ENCODE data around the gene IRAK1. TPM values are rescaled to one million over a fixed set of nuclear protein-coding genes. Genes with fewer than 3 reads are reported as not detected.
"Not testable (repeated sequence)": the region's sequence is repeated elsewhere in the genome, so short reads cannot be mapped to it uniquely, and the experiment has no call there.

Gene IRAK1
- total and polyA plus RNA-seq, 2 of the 8 experiments (the other 6 are each of a cell fraction or from before 2014, with no cell fraction given), result 26.6 to 41.7 TPM

- TF ChIP-seq CTCF (IDR thresholded peaks at IDR 0.05; ENCODE audit: control extremely low read depth in 1 of 3, insufficient read depth in 1 of 3, low read depth in 1 of 3, low read length in 3 of 3) (no peak), CBX5 (IDR thresholded peaks at IDR 0.05; ENCODE audit: low read depth, low read length) (no peak), FOSL1 (IDR thresholded peaks at IDR 0.05; ENCODE audit: insufficient read depth, low read depth, low read length) (no peak), ATF2 (IDR thresholded peaks at IDR 0.05; ENCODE audit: low read length) (no peak)
These were observed 24.2 kb downstream of the IRAK1 start (continued) for GRCh38 chrX:153995504-153995903.

GRCh38 chrX:153994398-153994797 is 25.3 kb downstream of the IRAK1 start:
- FAIRE-seq; H2BK12ac ChIP-seq (ENCODE audit: low read depth, low read length); DNase-seq (ENCODE audit: low read depth in 1 of 2, low spot score in 2 of 2); H3K23me2 ChIP-seq (ENCODE audit: low read depth, low read length); H3K4me1 ChIP-seq (replicated peaks in 1 of 4; ENCODE audit: control insufficient read depth in 3 of 4, insufficient read depth in 4 of 4, low read length in 3 of 4); H3K14ac ChIP-seq (ENCODE audit: insufficient read length); H3K27me3 ChIP-seq (replicated peaks in 1 of 4; ENCODE audit: control insufficient read depth in 3 of 4, extremely low read depth in 1 of 4, insufficient read depth in 3 of 4, low read length in 3 of 4); H4K8ac ChIP-seq (ENCODE audit: extremely low read depth, insufficient read depth, low read length); H3K9me3 ChIP-seq (ENCODE audit: insufficient read depth in 2 of 2, low read depth in 1 of 2, low read length in 1 of 2); H3K4ac ChIP-seq (replicated peaks; ENCODE audit: insufficient read length, low read depth, low read length); H2BK120ac ChIP-seq (replicated peaks; ENCODE audit: low read depth, low read length); H3K27ac ChIP-seq (ENCODE audit: low read depth, low read length); H3K9ac ChIP-seq (replicated peaks in 1 of 4; ENCODE audit: extremely low read depth in 1 of 4, low read depth in 3 of 4, low read length in 3 of 4); H3K79me1 ChIP-seq (ENCODE audit: low read depth, low read length); H3K36me3 ChIP-seq (ENCODE audit: control insufficient read depth in 2 of 4, insufficient read depth in 4 of 4, low read length in 3 of 4); H3K18ac ChIP-seq (ENCODE audit: extremely low read depth, low read length); H2AK5ac ChIP-seq (ENCODE audit: low read depth, low read length); H2AFZ ChIP-seq (ENCODE audit: low read length); H4K20me1 ChIP-seq (replicated peaks in 1 of 2; ENCODE audit: control insufficient read depth in 1 of 2, insufficient read depth in 2 of 2, low read length in 2 of 2); H3K56ac ChIP-seq (replicated peaks; ENCODE audit: insufficient read length, low read depth, low read length); H3K4me2 ChIP-seq (ENCODE audit: insufficient read depth in 1 of 2, low read depth in 2 of 2, low read length in 2 of 2); CTCF ChIA-PET (ENCODE audit: partially characterized antibody); H2BK15ac ChIP-seq (ENCODE audit: low read length); POLR2A ChIA-PET (ENCODE audit: partially characterized antibody); H4K5ac ChIP-seq (ENCODE audit: insufficient read length, low read depth, low read length); H2BK5ac ChIP-seq (ENCODE audit: low read depth, low read length); H3K23ac ChIP-seq (ENCODE audit: insufficient read length); H3K79me2 ChIP-seq (ENCODE audit: control insufficient read depth in 1 of 2, insufficient read depth in 2 of 2, low read length in 2 of 2); H3K4me3 ChIP-seq (ENCODE audit: extremely low read depth in 1 of 4, insufficient read depth in 2 of 4, low read depth in 3 of 4, low read length in 4 of 4); H4K91ac ChIP-seq (replicated peaks; ENCODE audit: insufficient read length, low read length); H2BK20ac ChIP-seq (ENCODE audit: low read length): not testable (repeated sequence)
- 100% methylated on average over 1 of the region's 5 CpGs; no CpG with 5 or more reads in 1 of the 2 experiments for WGBS, 2 experiments (ENCODE audit: extremely low coverage in 1 of 2, insufficient coverage in 1 of 2, insufficient read length in 1 of 2, insufficient replicate concordance in 2 of 2, low coverage in 1 of 2, low lambda C conversion rate in 2 of 2, missing lambda C conversion rate in 1 of 2)
